ENCODE measurements around the gene PTGIS.
"Not testable (repeated sequence)": the region's sequence is repeated elsewhere in the genome, so short reads cannot be mapped to it uniquely, and the experiment has no call there.

Gene PTGIS

DNA sequence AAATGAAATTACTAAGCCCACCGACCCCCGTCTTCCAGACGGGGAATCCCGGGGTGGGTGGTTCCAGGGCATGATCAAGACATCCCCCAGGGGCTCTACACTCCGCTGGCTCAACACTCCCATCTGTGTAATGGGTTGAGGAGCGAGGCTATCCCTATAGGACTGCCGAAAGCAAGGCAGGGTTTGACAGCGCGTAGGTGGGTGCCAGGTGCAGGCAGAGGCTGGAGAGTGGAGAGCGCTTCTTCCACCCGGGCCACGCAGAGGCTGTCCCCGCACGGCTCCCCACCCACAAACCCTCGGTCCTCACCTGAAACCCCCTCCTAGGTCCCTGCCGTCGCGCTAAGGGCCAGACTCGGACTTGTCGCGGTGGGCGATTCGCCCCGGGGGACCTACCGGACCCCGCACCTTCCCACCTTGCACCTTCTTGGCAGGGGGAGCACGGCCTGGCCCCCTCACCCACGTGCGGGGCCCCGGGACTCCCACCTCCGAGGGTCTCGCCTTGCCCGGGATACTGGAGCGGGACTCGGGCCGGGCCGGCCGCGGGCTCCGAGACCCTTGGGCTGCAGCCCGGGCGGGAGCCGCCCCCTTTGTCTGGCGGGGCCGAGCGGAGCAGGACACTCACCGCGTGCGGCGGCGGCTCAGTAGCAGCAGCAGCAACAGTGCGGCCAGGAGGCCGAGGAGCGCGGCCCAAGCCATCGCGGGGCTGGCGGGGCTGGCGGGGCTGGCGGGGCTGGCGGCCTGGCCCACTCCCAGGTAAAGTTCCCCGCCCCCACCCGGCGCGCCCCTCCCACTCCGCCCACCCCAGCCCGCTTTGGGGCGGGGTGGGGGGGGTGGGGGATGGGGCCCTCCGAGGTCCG, at the start of gene PTGIS:
TSS of gene PTGIS (minus strand) at position 717 of the 857 bp plus-strand sequence. CDS start at position 696, 21 bp downstream.
- no peak for DNase-seq (ENCODE audit: low spot score)

- not testable (repeated sequence) for DNase-seq (ENCODE audit: low spot score)
Observed at GRCh38 chr20:49617394-49617793, 49.5 kb upstream of the PTGIS start.

DNA sequence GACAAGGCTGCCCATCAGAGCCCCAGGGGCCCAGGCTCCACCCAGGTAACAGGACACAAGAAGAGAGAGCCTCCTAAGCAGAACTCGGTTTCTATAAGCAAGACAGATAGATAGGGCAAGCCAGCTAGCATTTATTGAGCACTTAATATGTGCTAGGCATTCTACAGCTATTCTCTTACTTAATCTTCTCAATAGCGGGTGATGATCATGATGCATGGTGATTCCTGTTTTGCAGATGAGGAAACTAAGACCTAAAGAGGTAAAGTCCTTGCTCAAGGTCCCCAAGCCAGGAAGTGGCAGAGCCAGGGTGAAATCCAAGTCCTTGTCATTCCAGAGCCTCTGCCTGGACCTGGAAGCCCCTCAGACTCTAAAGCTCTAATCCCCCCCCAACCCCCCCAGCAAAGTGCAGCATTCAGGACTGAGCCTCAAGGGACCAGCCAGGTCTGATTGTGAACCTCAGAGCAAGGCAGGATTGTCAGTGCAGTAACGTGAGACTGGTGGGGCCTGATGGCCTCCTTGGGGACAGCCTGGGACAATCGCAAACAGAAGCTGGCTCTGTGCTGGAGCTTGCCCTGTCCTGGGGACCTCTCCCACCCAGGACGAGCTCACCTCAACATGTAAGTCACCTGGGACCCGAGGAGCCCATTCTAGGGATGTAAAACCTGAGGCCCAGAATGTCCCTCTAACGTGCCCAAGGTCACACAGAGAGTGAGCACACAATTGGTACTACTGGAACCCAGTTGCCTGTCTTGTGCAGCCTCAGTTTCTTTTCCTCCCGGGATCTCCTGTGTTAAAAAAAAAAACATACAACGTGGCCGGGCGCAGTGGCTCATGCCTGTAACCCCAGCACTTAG, 48.4 kb upstream of the PTGIS start:
- DNase-seq (ENCODE audit: low spot score), result no peak

GRCh38 chr20:49615401-49616153, 47.6 kb upstream of the PTGIS start:
- DNase-seq (ENCODE audit: low spot score), result no peak

- DNase-seq (ENCODE audit: low spot score), result not testable (repeated sequence)
Observed at GRCh38 chr20:49615051-49615400, 47.1 kb upstream of the PTGIS start.

DNA sequence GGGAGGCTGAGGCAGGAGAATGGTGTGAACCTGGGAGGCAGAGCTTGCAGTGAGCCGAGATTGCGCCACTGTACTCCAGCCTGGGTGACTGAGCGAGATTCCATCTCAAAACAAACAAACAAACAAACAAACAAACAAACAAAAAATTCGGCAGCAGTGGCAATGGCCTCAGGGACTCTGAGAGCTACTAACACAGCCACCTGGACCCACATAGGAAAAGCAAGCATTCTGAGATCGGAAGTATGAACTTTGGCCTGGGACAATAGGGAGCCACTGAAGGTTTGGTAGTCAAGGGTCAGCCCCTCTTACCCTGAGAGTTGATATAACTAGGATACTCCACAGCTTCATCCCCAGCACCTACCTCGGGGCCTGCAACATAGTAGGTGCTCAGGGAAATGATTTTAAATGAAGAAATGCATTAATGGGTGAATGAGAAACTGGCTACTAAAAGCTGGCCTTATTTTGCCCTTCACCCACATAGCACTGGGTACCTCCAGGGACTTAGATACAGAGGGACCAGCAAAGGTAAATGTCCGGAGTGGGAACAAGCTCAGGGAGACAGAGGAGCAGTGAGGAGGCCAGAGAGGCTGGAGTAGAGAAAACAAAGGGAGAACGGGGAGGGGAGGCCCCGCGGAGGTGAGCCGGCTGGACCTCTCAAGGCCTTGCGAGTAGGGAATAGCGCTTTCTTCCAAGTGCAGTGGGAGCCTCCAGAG, 46.6 kb upstream of the PTGIS start:
- DNase-seq (ENCODE audit: low spot score), result no peak

GRCh38 chr20:49612127-49612738, 44.3 kb upstream of the PTGIS start:
- DNase-seq (ENCODE audit: low spot score), result no peak

GRCh38 chr20:49611539-49612126, 43.7 kb upstream of the PTGIS start:
- DNase-seq (ENCODE audit: low spot score), result not testable (repeated sequence)

DNA sequence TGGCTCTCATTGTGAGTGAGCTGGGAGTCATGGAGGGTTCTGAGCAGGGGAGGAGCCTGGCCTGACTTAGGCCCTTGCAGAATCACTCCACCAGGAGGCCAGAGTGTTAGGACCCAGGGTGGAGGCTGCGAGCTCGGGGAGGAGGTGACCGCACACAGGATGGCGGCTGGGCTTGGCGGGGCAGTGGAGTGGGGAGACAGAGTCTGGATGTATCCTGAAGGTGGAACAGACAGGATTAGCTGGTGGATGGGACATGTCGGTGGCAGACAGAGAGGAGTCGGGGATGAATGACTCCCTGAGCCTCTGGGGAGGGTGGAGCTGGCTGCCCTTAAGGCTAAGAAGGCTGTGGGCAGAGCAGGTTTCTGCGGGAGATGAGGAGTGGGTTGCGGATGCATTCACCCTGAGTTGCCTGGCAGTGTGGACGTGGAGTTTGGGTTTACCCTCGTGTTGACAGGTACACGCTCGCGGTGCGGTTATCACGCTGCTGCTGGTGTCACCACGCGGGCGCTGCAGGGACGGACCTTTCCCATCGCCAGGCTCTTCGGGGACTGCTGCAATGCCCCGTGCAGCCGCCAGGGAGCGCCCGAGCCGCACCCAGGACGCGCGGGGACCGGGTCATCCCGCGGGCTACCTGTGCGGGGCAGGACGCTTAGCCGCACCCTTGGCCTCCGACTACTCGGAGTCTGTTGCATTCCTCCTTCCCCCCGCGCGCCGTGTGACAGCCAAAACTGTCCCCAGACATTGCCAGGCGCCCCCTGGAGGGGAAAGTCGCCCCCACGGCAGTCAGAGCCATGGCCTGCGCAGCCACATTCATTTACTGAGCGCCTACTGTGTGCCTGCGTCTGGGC, 43.0 kb upstream of the PTGIS start:
- DNase-seq (ENCODE audit: low spot score), result peak; percentile 93

DNA sequence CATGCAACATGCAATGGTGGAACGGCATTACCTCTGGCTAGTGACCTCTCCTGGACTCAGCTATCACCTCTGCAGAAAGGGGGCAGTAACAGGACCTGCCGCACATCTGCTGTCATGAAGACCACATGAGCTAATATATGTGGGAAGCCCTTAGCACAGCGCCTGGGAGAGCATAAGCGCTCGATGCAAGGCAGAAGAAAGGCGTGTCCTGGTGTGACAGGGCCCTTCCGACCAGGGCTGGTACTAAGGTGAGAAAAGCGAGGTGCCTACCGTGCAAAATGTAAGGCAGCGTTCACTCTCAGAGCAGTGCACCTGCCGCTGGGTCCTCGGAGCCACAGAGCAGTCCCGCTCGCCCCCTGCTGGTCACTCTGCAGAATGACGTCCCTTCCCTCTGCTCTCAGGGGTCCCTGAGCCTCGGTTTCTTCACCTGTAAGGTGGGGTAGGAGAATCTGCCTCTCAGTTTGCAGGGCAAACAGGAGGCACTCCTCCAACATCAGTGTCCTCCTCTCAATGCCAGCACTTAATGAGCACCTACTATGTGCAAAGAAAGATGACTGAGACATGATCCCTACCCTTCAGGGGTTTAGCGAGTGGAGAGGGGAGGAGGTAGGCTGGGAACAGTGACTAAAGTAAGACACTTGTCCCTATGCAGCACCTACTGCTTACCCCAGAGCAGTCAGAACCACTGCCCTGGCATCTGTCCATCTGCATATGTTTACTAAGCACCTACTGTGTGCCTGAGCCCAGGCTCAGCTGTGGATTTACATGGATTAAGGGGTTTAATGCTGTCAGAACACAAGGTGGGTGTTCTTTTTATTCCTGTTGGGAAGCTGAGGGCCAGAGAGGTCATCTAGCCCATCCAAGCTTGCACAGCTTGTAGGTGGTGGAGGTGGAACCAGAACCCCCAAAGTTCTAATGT, 41.1 kb upstream of the PTGIS start:
- DNase-seq (ENCODE audit: low spot score), result peak; percentile 87

DNA sequence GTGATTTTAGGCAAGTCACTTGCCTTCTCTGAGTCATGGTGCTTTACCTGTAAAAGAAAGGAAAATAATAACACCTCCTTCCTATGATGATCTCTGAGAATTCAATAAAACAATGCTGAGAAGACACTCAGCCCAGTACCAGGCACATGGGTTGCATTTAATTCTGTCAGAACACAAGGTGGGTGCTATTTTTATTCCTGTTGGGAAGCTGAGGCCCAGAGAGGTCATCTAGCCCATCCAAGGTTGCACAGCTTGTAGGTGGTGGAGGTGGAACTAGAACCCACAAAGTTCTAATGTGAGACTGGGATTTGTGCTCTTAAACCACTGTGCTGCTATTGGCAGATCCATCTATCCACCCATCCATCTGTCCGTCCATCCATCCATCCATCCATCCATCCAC, 39.6 kb upstream of the PTGIS start:
- no peak for DNase-seq (ENCODE audit: low spot score)

DNA sequence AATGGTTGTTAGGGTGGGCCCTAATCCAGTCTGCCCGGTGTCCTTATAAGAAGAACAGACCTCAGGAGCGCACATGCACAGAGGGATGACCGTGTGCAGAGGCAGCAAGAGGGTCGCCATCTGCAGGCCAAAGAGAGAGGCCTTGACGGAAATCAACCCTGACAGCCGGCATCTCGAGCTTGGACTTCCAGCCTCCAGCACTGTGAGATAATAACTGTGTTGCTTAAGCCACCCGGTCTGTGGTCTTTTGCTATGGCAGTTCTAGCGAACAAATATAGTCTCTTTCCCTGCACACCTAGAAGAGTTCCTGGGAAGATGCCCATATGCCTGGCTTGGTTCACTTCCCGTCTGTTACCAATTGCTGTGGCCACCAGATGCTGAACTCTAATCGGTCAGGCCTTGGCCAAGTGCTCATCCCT, 35.3 kb upstream of the PTGIS start:
- no peak for DNase-seq (ENCODE audit: low spot score)

GRCh38 chr20:49602345-49603208, 34.6 kb upstream of the PTGIS start:
- DNase-seq (ENCODE audit: low spot score), result no peak

GRCh38 chr20:49601153-49601924, 33.4 kb upstream of the PTGIS start:
- no peak for DNase-seq (ENCODE audit: low spot score)

DNA sequence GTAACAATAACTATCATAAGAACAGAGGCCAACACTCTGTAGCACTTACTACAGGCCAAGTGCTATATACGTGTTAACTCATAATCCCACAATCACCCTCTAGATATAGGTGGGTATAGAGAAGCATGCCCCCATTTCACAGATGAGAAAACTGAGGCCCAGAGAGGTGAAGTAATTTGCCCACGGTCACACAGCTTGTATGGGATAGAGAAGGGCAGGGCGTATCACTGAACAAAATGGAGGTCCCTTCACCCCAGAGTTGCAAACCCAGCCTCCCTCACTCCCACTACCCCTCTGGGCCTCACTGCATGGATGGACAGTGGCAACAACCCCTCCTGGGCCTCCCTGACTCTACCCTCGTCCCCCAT, 31.8 kb upstream of the PTGIS start:
- DNase-seq (ENCODE audit: low spot score), result no peak

DNA sequence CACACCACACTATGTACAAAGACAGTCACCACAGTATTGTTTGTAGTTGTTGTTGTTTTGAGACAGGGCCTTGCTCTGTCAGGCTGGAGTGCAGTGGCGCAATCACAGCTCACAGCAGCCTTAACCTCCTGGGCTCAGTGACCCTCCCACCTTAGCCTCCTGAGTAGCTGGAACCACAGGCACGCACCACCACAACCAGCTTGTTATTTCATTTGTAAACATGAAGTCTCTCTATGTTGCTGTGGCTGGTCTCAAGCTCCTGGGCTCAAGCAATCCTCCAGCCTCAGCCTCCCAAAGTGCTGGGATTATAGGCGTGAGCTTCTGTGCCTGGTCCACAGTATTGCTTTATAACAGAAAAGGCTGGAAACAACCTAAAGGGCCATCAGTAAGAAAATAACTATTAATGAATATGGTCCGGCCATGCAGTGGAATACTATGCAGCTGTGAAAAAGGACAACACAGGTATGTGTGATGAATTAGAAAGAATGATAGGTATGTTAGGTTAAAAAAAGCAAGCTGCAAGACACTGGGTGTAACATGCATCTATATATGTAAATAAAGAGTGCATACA, 30.0 kb upstream of the PTGIS start:
- no peak for DNase-seq (ENCODE audit: low spot score)

Measured in D341Med (cell line).